Inflammatory macrophage (primary cell): ENCODE results near the gene CROCC2.
A peak's percentile ranks its signal among the peaks of the same experiment; 100 is the strongest.
"Not testable (repeated sequence)": the region's sequence is repeated elsewhere in the genome, so short reads cannot be mapped to it uniquely, and the experiment has no call there.

ENCODE experiments used
- DNase-seq, 2 donors: peaks; one replicate each; pipeline ENCODE4 v3.0.0-alpha.2; 2020 to 2022

Gene CROCC2

DNA sequence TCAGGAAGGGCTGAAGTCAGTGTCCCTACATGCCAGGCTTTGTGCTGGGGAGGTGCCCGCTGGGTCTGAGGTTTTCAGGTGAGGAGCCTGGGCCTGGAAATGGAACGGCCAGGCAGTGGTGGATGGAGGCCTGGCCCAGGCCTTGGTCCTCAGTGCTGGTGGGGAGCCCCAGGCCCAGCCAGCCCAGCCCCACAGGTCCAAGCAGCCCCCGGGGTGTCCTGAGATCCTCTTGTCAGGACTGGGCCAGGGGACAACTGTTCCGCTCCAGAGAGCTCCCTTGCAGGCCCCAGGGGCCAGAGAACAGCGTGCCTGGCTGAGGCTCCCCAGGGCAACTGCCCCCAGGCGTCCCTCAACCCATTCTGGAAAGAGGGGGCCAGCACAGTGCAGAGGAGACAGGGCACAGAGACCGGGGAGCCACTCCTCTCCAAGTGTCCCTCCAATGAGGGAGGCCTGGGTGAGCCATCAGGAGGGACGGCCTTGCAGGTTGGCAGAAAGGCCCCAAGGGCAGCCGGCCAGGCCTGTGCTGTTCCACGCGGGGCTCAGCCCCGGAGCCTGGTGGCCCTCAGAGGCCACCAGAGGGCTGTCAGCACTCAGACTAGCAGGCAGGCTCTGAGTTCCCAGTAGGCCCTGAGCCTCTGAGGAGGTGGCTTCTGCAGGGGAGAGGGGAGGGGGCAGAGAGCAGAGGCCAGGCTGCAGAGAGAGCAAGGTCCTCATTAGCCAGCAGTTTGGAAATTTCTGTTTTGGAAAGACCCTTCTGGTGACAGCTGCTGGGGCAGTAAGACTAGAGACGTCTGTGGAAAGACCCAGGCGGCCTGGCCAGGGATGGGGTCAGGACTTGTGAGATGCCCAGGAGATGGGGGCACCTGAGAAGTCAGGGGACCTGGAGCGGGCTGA is 62.8 kb downstream of the CROCC2 start:
- DNase-seq, result no peak

GRCh38 chr2:240970104-240970503 is 64.0 kb downstream of the CROCC2 start:
- DNase-seq, result peak in 1 of 2 donors; percentile 12

GRCh38 chr2:240970816-240971215 is 64.7 kb downstream of the CROCC2 start:
- DNase-seq, result no peak

GRCh38 chr2:240972201-240972600 is 66.1 kb downstream of the CROCC2 start:
- DNase-seq, result no peak

- no peak for DNase-seq
Observed at GRCh38 chr2:240972636-240973521, 66.7 kb downstream of the CROCC2 start.

DNA sequence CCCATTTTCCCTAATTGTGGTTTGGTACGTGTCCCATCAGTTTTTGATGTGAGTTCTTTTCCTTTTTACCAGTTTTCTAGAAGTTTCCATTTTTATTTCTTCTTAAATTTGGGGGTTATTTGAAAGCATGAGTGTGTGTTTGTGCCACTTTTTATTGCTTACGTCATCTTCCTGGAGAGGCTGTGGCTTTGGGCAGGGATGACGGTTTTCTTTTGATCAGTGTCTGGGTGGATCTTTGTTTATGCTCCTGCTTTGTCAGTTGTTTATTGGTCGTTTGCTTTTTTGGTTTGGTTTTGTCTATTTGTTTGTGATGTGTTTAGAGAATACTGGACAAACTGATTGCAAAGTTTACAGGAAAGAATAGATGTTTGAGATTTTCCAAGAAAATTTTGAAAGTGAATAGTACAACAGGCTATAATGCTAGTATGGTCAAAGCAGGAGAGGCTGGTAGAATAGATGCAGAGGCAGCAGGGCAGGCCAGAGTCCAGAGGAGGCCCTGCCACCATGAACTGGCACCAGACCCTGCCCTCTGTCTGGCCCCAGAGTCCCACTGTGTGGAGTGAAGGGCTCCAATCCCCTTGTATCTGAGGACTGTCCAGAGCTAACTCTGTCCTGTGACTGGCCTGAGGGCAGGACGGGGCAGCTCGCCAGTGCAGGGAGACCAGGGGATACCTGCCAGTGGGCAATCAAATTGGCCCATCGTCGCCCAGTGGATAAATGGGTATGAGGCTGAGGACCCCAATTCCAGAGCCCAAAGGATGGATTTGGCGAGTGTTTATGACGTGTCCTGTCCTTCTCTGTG is 68.8 kb downstream of the CROCC2 start:
- no peak for DNase-seq

DNA sequence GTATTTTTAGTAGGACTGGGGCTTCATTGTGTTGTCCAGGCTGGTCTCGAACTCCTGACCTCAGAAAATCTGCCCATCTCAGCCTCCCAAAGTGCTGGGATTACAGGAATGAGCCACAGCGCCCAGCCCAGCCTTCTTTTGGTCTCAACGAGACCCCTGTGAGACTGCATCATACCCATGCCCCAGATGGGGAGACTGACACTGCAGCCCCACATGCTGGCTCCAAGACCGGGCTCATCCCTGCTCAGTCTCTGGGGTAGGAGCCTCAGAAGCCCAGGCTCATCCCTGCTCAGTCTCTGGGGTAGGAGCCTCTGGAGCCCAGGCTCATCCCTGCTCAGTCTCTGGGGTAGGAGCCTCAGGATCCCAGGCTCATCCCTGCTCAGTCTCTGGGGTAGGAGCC is 69.8 kb downstream of the CROCC2 start:
- not testable (repeated sequence) for DNase-seq

DNA sequence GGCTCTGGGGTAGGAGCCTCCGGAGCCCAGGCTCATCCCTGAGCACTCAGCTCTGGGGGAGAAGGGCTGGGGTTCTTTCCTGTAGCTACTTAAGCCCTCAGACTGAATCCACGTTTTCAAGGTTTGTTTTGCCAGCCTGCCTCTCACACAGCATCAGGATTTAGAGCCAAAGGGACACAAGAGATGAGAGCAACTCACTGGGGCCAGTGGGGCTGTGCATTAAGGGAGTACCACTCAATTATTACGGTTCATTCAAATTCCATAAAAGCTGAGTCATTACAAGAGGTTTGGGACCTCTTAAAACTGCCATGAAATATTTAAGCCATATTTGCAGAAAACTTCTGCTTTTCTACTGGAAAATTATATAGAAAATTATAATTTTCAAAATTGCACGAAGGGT is 75.1 kb downstream of the CROCC2 start:
- no peak for DNase-seq

GRCh38 chr2:240981871-240982800 is 76.0 kb downstream of the CROCC2 start:
- DNase-seq, result no peak

- DNase-seq, result no peak
Observed at GRCh38 chr2:240982821-240983281, 76.7 kb downstream of the CROCC2 start.

GRCh38 chr2:240983361-240983995 is 77.3 kb downstream of the CROCC2 start:
- DNase-seq, result peak in 1 of 2 donors; percentile 37

- no peak for DNase-seq
Observed at GRCh38 chr2:240983996-240984498, 77.9 kb downstream of the CROCC2 start.

GRCh38 chr2:240985881-240986786 is 80.0 kb downstream of the CROCC2 start:
- no peak for DNase-seq

GRCh38 chr2:240986787-240987411 is 80.8 kb downstream of the CROCC2 start:
- no peak for DNase-seq

- no peak for DNase-seq
Observed at GRCh38 chr2:240987588-240987987, 81.5 kb downstream of the CROCC2 start.

DNA sequence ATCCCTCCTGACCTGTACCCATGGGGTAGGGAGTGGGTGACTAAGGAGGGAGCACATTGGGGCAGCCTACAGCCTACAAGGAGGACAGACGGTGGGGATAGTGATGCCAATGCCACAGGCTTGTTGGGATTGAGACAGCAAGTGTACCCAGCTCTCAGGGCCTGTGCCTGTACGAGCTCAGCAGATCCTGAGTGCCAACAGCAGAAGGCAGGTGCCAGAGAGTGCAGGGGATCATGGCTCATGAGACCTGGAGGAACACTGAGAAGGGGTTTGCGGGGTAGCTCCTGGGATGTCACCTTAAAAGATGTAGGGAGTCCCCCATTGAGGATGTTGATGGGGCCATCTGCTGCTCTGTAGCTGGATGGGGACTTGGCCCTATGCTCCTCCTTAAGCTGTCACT is 82.0 kb downstream of the CROCC2 start:
- DNase-seq, result no peak

DNA sequence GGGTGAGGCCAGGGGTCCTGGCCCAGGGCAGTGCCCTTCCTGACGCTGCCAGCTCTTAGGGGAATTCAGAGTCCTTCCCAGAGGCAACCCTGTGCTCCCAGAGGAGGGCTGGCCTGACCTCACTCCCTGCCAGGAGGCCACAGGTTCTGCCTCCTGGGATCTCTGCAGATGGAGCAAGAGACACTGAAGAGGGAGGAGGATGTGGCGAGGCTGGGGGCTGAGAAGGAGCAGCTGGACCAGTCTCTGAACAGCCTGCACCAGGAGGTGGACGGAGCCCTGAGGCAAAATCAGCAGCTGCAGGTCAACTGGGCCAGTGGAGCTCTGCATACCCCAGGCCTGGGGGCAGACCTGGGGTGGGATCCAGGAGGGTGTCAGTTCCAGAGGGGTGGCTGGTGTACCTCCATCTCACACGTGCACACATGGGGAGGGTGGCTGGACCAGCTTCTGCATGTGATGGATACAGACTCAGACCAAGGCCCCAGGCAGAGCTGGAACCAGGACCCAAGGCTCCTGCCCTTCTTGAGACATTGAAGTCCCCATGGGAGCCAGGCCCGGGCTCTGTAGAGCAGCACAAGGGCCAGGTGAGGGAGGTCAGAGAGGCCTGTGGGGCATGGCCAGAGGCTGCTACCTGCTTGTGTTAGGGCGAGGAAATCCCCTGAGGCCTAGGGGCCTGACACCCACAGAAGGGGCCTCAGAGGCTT is 82.6 kb downstream of the CROCC2 start:
- no peak for DNase-seq
